Measurements from ENCODE around the gene GABRG3. TPM values are rescaled to one million over a fixed set of nuclear protein-coding genes. Genes with fewer than 3 reads are reported as not detected.

GABRG3 gene
- total RNA-seq, 4 donors from 2014 or later = not detected

DNA sequence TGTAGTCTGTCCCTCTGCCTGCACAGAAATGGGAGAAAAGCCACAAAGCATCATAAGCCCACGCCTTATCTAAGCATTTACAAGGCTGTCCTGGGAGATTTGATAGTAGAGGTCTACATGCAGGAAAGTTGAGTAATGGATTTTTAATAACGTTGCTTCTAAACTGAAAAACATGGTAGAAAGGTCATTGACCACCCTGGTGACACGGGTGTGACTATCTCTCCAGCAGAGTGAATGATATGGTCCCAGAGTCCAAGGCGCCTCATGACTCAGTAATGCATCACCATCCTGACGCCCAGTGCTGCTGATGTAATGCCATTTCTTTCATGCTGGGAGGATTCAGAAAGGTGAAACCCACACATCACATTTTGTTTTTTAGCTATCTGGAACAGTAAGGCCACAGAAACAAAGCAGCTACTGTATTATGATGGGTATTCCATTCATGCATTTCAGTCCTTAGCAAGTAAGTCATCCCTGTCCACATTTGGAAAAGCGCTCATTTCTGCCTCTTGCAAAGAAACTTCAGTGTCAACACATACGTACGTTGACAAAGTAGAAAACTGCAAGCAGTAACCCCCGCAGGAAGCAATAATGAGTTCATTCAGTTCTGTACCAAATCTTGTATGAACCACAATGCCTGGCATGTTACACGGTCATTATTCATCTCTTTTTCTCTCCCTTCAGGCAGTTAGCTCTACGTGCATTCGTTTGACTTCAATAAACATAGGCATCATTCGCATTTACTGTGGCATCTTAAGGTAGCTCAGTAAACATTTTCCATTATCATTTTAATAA is 483.5 kb downstream of the GABRG3 start:
- DNase-seq (ENCODE audit: low spot score) (no peak), ATAC-seq (ENCODE audit: low FRiP score) (no peak)
- TF ChIP-seq, protein P1, sequence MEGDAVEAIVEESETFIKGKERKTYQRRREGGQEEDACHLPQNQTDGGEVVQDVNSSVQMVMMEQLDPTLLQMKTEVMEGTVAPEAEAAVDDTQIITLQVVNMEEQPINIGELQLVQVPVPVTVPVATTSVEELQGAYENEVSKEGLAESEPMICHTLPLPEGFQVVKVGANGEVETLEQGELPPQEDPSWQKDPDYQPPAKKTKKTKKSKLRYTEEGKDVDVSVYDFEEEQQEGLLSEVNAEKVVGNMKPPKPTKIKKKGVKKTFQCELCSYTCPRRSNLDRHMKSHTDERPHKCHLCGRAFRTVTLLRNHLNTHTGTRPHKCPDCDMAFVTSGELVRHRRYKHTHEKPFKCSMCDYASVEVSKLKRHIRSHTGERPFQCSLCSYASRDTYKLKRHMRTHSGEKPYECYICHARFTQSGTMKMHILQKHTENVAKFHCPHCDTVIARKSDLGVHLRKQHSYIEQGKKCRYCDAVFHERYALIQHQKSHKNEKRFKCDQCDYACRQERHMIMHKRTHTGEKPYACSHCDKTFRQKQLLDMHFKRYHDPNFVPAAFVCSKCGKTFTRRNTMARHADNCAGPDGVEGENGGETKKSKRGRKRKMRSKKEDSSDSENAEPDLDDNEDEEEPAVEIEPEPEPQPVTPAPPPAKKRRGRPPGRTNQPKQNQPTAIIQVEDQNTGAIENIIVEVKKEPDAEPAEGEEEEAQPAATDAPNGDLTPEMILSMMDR (IDR thresholded peaks at IDR 0.05) = no peak

DNA sequence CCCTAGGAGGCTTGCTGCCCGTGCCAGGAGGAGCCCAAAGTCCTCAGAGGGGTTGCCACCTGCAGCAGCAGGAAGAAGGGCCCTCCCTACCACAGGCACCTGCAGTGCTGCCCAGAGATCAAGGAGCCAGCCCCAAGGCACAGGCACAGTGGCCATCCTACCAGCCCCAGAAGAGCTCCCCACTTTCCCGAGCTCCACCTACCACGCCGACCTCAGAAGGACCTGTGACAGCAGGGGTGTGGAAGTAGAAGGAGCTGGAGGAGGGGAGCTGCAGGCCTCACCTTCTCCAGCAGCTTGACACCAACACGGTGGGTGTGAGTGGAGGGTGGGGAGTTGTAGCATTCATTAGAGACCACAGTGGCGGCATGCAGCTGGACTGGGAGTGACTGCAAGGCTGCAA is 485.8 kb downstream of the GABRG3 start:
- no peak for ATAC-seq (ENCODE audit: low FRiP score)
- no peak for DNase-seq (ENCODE audit: low spot score)
- TF ChIP-seq, protein P1 (IDR thresholded peaks at IDR 0.05) = no peak

DNA sequence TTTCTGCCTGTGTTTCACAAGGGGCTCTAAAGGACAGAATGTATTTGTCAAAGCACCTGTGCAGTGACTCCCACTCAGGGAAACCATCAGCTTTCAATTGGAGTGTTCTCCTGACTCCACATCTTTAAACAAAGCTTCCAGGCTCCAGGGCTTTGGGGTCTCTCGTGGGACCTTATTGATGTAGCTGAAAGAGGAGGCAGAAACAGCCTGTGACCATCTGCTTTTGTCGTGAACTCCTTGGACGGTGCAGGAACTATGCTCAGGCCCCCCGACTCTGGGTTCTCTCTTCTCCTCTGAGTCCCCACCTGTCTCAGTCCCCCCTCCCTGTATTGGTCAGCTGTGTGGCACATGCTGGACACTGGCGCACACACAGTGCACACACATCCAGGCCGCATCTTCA is 486.8 kb downstream of the GABRG3 start:
- DNase-seq (ENCODE audit: low spot score) (no peak), ATAC-seq (ENCODE audit: low FRiP score) (no peak)
- TF ChIP-seq, protein P1 (IDR thresholded peaks at IDR 0.05) = no peak

DNA sequence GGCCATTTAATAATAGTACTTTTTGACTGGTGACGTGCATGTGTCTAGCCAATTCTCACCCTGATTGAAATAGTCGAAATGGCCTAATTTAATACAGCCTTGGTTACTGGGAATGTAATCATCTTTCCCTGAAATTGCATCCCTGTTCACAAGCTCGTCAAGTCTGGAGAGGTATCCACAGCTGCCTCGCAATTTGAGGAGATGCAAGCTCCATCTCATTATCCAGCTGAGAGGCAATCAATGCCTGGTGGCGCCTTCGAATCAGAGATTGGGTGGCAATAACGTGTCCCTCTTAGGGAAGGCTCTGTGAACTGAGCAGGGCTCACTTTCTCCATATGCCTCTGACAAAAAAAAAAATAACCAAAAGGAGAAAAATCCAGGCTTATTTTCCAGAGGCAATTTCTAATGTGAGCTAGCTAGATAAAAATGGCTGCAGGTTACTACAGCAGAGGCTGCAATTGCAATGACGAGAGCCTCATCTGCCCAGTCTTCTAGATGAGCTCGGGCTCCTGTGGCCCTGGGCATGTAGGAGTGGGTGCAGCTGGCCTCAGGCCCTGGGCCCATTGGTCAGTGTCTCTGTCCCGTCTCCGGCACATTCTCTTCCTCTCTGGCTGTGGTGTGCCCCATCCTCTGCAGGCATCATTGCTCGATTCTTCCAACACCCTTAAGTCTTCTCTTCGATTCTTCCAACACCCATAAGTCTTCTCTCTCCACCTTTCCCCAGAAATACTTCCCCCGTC is 487.5 kb downstream of the GABRG3 start:
- no peak for DNase-seq (ENCODE audit: low spot score)
- TF ChIP-seq, protein P1 (IDR thresholded peaks at IDR 0.05) = no peak

DNA sequence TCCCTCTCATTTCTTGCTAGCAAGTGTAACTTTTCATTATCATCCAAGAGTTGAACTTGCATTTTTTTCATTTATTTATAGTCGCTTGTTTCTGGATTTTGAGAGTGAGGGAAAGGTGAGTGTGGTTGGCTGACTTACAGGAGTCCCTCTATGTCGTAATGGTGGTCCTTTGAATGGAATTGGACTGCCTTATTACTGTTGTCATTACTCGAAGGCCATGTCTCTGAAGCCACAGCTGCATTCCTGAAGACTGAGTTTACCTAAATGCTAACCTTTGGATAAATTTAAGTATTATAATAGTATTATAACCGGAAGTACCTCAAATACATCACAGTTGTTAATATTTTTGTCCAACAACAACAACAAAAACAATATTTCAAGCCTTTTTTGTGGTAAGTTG is 488.9 kb downstream of the GABRG3 start:
- ATAC-seq (ENCODE audit: low FRiP score) (no peak), DNase-seq (ENCODE audit: low spot score) (no peak)
- TF ChIP-seq, protein P1 (IDR thresholded peaks at IDR 0.05) = no peak

More for the DNA sequence above, 487.5 kb downstream of the GABRG3 start:
- no peak for ATAC-seq (ENCODE audit: low FRiP score)

DNA sequence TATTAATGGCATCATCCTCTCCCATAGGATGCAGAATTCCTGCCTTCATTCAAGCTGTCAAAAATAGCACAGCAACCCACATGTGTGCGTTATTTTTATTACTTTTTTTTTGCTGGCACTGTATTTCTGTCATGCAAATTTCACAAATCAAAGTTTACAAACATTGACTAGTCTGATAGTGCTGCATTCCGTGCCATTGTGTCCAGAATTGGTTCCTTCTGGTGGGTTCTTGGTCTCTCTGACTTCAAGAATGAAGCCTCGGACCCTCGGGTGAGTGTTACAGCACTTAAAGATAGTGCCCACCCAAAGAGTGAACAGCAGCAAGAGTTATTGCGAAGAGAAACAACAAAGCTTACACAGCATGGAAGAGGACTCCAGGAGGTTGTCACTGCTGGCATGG is 490.2 kb downstream of the GABRG3 start:
- TF ChIP-seq, protein P1 (IDR thresholded peaks at IDR 0.05) = no peak
- ATAC-seq (ENCODE audit: low FRiP score) (no peak), DNase-seq (ENCODE audit: low spot score) (no peak)
